Right renal pelvis (tissue), 4 donors: ENCODE measurements around the gene AQP9. TPM values are rescaled to one million over a fixed set of nuclear protein-coding genes. Genes with fewer than 3 reads are reported as not detected.
"Not testable (repeated sequence)": the region's sequence is repeated elsewhere in the genome, so short reads cannot be mapped to it uniquely, and the experiment has no call there.

Source experiments
- DNase-seq, 4 donors: peaks; one replicate each; pipeline ENCODE4 v3.0.0-alpha.2; 2013; ENCODE audit warnings: low read depth in 4 of 4, low spot score in 3 of 4, missing footprints in 1 of 4
- polyA plus RNA-seq, 4 donors: library from polyadenylated mRNA; unstranded; fragments of 120-200 nt; gene quantifications; one replicate each; pipeline ENCODE4 v1.2.1, GENCODE V29; 2013; ENCODE audit not compliant: insufficient read length in 4 of 4

Gene AQP9, protein sequence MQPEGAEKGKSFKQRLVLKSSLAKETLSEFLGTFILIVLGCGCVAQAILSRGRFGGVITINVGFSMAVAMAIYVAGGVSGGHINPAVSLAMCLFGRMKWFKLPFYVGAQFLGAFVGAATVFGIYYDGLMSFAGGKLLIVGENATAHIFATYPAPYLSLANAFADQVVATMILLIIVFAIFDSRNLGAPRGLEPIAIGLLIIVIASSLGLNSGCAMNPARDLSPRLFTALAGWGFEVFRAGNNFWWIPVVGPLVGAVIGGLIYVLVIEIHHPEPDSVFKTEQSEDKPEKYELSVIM
- polyA plus RNA-seq = under 1 TPM; 0.07 to 0.21 (median 0.12) TPM

DNA sequence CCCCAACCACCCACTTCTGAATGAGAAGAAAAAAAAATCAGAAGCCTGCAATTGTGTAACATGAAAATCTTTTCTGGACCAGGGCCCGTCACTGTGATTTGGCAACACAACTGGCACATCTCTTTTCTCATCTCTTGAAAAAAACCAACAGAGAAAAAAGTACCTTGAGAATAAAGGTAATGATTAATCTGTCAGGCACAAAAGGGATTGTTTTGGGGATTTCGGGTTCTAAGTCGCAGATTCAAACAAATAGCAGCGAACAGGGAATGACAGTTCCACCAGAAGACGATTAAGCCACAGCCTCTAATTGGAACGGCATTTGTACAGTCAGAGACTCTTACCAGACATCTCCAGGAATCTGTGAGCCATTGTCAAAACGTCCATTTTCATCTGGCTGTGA is at the start of gene AQP9:
Gene AQP9 (plus strand): TSS at position 276 of the 400 bp plus-strand sequence. CDS start 185 bp downstream, outside the sequence.
- no peak for DNase-seq

DNA sequence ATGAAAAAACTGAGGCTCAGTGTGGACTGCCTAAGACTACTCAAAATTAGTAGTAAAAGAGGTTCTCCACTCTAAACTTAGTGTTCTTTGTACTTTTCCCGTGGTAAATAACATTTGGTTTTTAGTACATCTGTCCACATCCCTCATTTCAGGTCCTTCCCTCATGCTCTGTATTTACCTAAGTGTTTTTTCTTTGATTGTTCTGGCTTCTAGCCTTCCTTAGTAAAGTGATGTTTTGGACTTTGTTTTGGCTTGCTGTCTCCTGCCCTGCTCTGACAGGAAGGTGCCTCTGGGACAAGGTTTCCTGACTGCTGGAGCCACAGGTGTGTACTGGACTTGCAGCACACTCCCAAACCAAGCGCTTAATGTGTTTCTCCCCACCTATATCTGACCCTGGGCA is 42.8 kb upstream of the AQP9 start:
- no peak for DNase-seq

DNA sequence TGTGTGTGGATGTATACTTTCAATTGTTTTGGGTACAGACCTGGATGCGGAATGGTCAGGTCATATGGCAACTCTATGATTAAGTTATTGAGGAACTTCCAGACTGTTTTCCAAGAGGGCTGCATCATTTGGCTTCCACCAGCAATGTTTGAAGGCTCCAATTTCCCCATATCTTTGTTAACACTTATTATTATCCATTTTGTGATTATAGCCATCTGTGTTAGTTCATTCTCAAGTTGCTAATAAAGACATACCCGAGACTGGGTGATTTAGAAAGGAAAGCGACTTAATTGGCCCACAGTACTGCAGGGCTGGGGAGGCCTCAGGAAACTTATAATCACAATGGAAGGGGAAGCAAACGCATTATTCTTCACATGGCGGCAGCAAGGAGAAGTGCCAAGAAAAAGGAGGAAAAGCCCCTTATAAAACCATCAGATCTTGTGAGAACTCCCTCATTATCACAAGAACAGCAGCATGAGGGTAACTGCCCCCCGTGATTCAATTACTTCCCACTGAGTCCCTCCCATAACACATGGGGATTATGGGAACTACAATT is 41.6 kb upstream of the AQP9 start:
- DNase-seq = no peak

DNA sequence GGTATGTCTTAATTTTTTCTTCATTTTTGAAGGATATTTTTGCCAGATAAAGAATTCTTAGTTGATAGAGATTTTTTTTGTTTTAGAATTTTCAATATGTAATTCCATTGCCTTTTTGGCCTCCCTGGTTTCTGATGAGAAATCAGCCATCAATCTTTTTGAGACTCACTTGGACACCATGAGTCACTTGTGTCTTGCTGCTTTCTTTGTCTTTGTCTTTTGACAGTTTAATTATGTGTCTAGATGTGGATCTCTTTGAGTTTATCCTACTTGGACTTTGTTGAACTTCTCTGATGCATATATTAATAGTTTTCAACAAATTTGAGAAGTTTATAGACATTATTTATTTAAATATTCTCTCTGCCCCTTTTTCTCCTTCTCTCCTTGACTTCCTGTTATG is 34.7 kb upstream of the AQP9 start:
- DNase-seq = no peak

DNA sequence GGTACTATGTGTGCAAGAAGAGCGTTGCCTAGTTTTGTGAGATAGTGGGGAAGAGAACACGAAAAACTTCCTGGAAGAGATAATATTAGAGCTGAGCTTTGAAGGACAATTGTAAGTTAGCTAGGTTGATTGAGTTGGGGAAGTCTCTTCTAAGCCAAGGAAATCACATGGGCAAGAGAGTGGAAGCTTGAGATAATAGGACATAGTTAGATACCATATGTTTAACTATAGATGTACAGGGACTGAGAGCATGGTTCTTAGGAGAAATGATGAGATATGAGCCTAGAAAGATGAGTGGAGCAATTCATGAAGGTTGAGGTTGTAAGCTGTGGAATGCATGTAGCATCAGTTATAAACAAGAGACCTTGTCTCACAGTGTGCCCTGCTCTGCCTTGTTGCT is 30.1 kb upstream of the AQP9 start:
- DNase-seq = no peak

DNA sequence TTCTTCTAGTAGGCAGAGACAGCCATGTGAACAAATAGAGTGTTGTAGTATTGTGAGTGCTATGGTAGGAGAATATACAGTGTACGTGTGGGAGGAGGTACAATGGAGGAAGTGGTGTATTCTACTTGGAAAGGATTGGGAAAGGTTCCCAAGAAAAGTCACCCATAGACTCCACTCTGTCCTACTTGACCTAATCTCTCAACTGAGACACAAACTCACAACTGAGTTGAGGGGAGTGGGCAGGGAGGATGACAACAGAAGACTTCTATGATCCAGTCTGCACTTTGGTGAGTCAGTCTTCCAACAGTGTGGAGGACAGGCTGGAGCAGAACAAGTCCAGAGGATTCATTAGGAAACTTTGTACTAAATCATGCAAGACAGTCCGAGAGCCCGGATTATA is 28.8 kb upstream of the AQP9 start:
- DNase-seq = no peak

DNA sequence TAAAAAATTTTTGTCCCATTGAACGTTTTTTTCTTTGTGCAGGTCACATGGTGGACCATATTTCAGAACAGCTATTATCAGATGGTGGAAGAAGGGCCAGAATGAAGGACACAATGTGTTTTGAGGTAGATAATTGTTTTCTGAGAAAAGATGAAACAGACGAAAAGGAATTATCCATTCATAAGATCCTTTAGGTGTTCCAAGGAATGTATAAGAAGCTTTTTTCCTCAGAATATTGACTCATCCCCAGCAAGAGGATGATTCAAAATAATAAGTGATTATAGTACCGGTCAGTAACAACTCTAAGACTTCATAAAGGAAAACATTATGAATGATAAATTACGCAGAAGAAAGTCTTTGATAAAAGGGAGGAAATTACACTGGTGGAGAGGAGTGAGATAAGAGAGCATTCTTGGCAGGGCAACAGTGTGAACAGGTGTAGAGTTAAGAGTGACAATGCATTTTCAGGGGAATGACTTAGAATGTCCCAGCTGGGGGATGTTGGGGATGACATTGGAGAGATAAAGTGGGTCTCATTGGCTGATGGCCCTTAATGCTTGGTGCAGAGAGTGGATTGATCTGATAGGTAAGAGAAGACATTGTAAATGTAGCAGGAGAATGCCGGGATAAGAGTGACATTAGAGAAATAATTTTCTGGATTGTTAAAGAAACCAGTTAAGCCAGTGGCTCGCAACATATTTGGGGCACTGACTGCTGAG is 27.0 kb upstream of the AQP9 start:
- DNase-seq = no peak

DNA sequence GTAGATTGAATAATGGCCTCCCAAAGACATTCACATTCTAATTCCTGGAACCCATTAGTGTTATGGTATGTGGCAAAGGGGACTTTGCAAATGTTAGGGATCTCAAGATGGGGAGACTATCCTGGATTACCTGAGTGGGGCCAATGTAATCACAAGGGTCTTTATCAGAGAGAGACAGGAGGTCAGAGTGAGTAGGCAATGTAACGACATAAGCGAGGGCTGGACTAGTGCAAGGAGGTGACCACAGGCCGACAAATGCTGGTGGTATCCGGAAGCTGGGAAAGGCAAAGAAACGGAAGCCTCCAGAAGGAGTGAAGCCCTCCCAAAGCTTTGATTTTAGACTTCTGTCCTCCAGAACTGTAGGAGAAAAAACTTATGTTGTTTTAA is 26.5 kb upstream of the AQP9 start:
- no peak for DNase-seq

DNA sequence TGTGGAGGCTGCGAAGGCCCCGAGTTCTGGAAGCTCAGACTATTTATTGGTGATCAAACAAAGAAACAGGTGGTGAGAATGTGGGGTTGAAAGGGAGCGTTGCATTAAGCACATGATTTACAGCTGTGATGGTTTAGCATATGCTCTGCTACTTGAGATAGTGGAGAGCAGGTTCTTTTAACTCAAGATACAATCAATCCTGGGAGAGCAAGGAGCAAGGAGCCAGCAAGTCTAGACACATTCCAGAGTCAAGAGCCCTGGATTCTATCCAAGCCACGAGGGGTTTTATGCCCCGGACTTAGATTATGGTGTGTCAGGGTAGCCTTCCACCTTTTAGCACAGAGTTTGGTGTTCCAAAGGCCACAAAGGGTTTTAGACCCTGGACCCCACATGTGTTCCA is 24.8 kb upstream of the AQP9 start:
- DNase-seq = not testable (repeated sequence)

DNA sequence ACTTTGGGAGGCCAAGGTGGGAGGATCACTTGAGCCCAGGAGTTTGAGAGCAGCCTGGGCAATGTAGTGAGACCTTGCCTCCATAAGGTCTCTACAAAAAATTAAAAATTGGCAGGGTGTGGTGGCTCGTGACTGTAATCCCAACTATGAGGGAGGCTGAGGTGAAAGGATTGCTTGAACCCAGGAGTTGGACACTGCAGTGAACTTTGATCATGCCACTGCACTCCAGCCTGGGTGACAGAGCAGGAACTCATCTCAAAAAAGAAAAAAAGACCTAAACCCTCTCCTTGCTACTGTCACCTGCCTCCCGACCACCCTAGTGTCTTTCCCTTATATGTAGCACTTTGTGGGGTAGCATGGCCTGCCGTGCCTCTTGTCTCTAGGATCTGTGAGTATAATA is 23.8 kb upstream of the AQP9 start:
- no peak for DNase-seq

DNA sequence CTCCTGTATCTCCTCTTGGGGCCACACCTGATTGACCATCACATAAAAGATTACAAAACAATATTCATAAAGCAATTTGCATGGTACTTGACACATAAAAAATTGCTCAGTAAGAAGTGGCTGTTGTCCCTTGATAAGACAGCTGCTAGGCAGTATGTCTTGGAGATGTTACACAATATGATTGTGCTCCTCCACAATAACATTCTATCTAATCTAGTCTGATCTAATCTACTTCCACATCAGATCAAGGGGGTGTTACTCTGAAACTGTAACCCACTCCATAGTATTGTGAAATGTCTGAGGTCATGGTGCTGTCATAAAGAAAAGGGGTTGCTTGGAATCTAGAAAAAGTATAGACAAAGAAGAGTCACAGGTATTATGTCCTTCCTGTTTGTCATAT is 23.4 kb upstream of the AQP9 start:
- DNase-seq = no peak

DNA sequence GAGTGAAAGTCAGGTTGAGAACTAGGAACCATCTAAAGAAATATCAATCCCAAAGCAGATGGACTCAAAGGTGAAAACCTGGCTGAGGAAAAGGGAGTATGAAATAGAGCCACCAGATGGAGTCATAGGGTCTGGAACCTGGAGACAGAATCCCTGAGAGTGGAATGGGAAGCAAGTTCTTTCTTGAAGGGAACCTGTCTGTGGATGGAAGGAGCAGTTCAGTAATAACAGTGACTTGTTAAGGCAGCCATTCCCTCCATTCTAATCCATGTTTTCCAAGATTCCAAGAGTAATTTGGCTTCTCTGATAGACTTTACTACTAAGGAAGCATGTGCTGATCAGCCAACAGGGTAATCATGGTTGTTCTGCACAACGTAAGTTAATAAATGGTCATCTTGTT is 22.5 kb upstream of the AQP9 start:
- DNase-seq = no peak

DNA sequence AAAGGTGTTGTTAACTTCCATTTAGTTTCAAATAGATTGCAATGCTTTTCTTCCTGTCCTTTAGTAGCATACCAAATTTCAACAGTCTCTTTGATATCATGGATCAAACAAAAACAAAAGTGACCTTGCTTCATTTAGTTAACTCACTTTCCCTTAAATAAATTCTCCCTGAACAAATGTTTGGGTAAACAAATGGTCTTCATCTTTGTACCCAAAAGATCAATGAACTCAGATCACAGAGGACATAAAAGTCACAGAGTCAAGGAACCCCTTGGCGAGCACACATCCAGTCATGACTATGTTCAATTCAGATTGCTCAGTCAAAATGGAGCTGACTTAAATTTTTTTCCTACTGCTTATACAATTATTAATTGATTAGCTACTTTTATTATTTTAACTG is 20.6 kb upstream of the AQP9 start:
- no peak for DNase-seq

DNA sequence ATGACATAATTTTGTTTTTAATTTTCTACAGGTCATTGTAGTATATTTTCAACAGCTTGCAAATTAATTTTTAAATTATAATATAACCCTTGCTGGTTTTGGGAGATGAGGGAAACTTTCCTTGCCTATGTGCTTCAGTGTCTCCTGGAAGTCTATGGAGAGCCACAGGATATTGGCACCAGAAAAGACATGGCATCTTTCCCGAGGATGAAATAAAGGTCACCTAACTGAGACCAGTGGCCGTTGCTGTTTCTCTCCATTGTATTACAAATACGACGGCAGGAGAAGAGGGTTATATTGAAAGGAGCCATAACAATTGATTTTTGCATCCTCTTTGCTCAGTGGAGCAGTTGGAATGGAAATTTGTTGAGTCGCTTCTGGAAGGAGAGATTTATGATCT is 19.9 kb upstream of the AQP9 start:
- DNase-seq = no peak

DNA sequence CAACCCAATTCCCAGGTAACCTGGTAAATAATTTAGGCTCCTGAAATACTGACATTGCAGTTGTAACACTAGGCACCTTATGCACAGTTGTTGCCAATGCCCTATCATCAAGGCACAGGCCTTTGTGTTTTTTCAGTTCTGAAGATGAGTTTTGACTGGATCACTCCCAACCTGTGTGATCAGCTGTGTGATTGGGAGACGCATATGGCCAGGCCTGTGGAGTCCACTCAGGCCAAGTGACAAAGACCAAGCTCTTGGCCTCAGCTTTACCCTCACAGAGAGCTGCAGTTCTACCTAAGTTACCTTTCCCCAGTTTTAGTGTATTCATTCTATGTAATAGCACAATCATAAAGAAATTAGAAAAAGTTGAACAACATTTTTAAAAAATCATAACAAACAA is 19.2 kb upstream of the AQP9 start:
- no peak for DNase-seq

DNA sequence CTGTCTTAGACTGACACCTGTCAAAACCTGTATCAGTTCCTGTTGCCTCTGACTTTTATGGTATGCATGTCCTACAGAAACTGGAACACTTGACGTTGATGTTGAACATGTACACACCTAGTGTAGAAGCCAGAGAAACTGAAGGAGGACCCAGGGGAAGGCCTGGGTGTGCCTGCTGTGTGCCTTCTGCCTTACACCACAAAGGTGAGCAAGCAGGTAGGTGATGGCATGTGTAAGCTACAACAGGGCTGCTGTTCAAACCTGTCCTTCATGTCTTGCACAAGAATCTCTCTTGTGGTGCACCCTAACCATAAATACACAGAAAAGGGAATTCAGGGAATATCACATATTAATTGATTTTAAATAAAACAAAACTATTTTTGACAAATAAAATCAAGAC is 13.6 kb upstream of the AQP9 start:
- DNase-seq = no peak

DNA sequence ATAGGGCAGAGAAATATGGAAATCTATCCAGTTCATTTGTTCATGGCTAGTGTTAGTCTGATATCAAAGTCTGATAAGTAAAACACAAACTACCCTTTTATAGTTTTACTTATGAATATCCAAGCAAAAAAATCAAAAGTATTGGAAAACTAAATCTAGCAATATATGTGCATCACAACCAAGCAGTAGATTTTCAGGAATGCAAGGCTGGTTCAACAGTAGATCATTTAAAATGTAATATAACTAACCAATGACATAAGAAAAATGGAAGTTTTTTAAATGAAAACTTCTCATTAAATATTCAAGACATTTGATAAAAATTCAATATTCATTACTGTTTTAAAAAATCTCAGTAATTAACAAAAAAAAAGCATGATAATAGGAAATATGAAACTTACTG is 12.8 kb upstream of the AQP9 start:
- no peak for DNase-seq

DNA sequence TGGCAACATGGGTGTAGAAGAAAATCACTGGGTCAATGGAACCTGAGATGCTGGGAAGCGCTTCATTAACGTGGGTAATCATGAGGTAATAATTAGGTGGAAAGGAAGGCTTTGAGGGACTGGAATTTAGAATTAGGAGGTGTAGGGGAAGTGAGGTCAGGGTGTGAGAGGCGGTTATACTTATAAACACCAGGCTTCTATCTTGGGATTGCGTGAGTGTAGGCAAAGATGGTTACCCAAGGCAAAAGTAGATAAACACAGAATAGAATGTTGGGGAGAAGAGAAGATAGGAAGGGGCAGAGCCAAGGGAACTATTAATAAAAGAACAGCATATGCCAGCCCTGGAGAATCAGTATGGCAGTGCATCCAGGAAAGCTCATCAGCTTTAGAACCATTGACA is 3.3 kb upstream of the AQP9 start:
- DNase-seq = no peak

DNA sequence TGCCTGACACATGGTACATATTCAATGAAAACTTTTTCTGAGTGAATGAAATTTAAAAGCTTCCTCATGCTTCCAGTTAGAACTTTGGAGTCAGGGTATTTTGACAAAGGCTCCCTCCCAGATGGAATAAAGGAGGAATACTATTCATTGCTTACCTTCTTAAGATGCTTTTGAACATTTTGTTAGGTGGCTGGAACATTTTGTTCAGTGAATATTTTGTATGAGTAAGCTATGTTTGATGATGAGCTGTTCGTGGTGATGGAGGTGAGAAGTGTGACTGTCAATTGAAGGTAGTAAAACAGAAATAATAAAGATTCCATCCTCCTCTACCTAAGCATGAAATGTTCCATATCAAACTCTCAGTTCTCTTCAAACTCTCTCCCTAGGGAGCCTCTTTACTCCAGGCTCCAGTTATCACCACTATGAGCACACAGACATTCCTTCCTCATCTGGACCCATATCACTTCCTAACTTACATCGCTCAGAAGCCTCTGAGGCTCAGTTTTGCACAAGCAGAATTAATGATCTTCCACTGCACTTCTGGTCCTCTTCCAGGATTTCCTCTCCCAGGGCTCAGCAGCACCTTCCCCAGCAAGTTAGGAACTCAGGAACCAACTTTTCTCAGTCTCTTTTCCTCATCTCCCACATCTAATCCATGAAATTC is 2.5 kb upstream of the AQP9 start:
- no peak for DNase-seq

DNA sequence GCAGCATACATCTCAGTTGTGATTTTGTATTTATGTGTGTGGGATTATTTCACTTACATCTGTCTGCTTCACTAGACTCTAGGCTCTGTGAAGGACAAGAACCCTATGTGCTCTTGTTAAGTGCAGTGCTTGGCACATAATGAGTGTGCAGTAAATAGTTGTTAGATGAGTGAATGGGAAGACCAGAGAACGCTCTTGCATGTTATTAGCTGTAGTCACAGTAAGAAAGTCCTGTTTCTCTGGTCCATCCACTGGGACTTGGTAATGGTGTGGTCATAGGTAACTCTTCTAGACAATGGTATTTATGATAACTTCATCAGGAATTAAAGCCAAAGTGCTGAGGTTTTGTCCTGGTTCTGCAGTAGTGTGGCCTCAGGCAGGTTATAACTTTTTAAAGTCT is 1.4 kb upstream of the AQP9 start:
- DNase-seq = no peak

DNA sequence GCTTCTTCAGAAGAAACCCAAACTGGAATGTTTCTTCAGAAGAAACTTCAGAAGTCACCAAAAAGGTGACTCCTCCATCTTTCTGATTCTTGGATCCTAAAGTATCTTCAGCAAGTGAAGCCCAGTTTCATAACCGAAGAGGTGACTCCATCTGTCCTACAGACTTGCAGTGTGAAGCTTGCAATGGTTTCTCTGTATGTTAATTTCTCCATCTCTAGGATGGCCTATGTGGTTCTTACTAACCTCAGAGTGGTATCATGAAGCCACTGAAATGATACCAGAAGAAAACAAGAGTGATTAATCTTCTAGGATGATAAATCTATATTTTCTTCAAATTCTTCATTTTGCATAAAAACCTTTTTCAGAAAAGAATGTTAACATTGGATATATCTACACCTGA is 495 bp upstream of the AQP9 start:
- DNase-seq = no peak
